CD4-positive, alpha-beta T cell treated with Interleukin-1 beta for 1 hour (primary cell): ENCODE measurements around the gene SCNN1A.

Experiments used
- DNase-seq, 2 donors: peaks; one replicate each; pipeline ENCODE4 v3.0.0-alpha.2; 2020 to 2022

Gene SCNN1A

GRCh38 chr12:6315704-6316597 lies 59.4 kb downstream of the SCNN1A start:
- no peak for DNase-seq

- DNase-seq = no peak
These were observed 60.2 kb downstream of the SCNN1A start for GRCh38 chr12:6315184-6315583.

GRCh38 chr12:6314776-6315175 lies 60.6 kb downstream of the SCNN1A start:
- no peak for DNase-seq

GRCh38 chr12:6313326-6313940 lies 61.9 kb downstream of the SCNN1A start:
- no peak for DNase-seq

- no peak for DNase-seq
These were observed 62.6 kb downstream of the SCNN1A start for GRCh38 chr12:6312529-6313325.

GRCh38 chr12:6311822-6312528 lies 63.4 kb downstream of the SCNN1A start:
- DNase-seq = no peak

GRCh38 chr12:6310771-6311610 lies 64.4 kb downstream of the SCNN1A start:
- no peak for DNase-seq

GRCh38 chr12:6307529-6307928 lies 67.8 kb downstream of the SCNN1A start:
- peak in 1 of 2 donors; percentile 32 for DNase-seq

GRCh38 chr12:6306599-6307220 lies 68.7 kb downstream of the SCNN1A start:
- no peak for DNase-seq

- no peak for DNase-seq
These were observed 69.2 kb downstream of the SCNN1A start for GRCh38 chr12:6306151-6306550.

GRCh38 chr12:6303071-6303470 lies 72.3 kb downstream of the SCNN1A start:
- no peak for DNase-seq

GRCh38 chr12:6302621-6303020 lies 72.7 kb downstream of the SCNN1A start:
- no peak for DNase-seq

GRCh38 chr12:6301721-6302120 lies 73.6 kb downstream of the SCNN1A start:
- no peak for DNase-seq

GRCh38 chr12:6297170-6297569 lies 78.2 kb downstream of the SCNN1A start:
- DNase-seq = no peak
